CD4-positive, CD25-positive, alpha-beta regulatory T cell (primary cell): ENCODE results near the gene PPT2. TPM values are rescaled to one million over a fixed set of nuclear protein-coding genes. Genes with fewer than 3 reads are reported as not detected.
A peak's percentile ranks its signal among the peaks of the same experiment; 100 is the strongest.

Experiments
- ATAC-seq, 2 donors: fragments of 150-1000 bp; cut with Tn5 transposase; one replicate each; pipeline ENCODE4 v1.10.0; 2021; ENCODE audit warnings: low read depth in 2 of 2, moderate number of reproducible peaks in 2 of 2, moderate library complexity in 1 of 2
- DNase-seq, 3 donors: peaks; one replicate each; pipeline versions ENCODE4 v3.0.0 to v3.0.0-alpha.2; 2012 to 2022; ENCODE audit warnings: mixed read lengths in 1 of 3
- H3K27ac ChIP-seq: one replicate; pipeline ENCODE4 v1.7.0; 2013; ENCODE audit warnings: mild to moderate bottlenecking, low read length; ENCODE audit not compliant: insufficient read depth, poor library complexity, severe bottlenecking
- H3K27me3 ChIP-seq: one replicate; pipeline ENCODE4 v1.7.0; 2013; ENCODE audit warnings: low read length; ENCODE audit not compliant: control insufficient read depth, insufficient read depth
- H3K36me3 ChIP-seq: one replicate; pipeline ENCODE4 v1.7.0; 2013; ENCODE audit warnings: mild to moderate bottlenecking, low read length, moderate library complexity; ENCODE audit not compliant: control insufficient read depth, insufficient read depth
- H3K4me1 ChIP-seq: 2 replicates; pipeline ENCODE4 v1.7.0; 2013; ENCODE audit warnings: mild to moderate bottlenecking, low read length; ENCODE audit not compliant: insufficient read depth, control insufficient read depth, poor library complexity, severe bottlenecking
- H3K4me3 ChIP-seq: one replicate; pipeline ENCODE4 v1.7.0; 2013; ENCODE audit warnings: low read depth, mild to moderate bottlenecking, low read length, moderate library complexity
- H3K9me3 ChIP-seq, 2 experiments: 1 replicate in 1 of 2; 2 replicates in 1 of 2; pipeline ENCODE4 v1.7.0; 2013; ENCODE audit warnings: low read length in 2 of 2, mild to moderate bottlenecking in 1 of 2, moderate library complexity in 1 of 2; ENCODE audit not compliant: control insufficient read depth in 2 of 2
- H3K27ac Mint-ChIP-seq, 3 donors: one replicate each; pipeline ENCODE4 v1.8.0; 2020 to 2022; ENCODE audit warnings: mild to moderate bottlenecking in 3 of 3, mixed read lengths in 3 of 3, moderate library complexity in 2 of 3
- H3K27me3 Mint-ChIP-seq: one replicate; pipeline ENCODE4 v1.8.0; 2022; ENCODE audit warnings: mild to moderate bottlenecking, mixed read lengths
- H3K36me3 Mint-ChIP-seq: one replicate; pipeline ENCODE4 v1.8.0; 2020; ENCODE audit warnings: mixed read lengths
- H3K4me1 Mint-ChIP-seq, 4 donors: one replicate each; pipeline ENCODE4 v1.8.0; 2020 to 2022; ENCODE audit warnings: mixed read lengths in 4 of 4, mild to moderate bottlenecking in 1 of 4
- H3K4me3 Mint-ChIP-seq, 4 donors: one replicate each; pipeline ENCODE4 v1.8.0; 2020 to 2022; ENCODE audit warnings: mild to moderate bottlenecking in 4 of 4, mixed read lengths in 4 of 4, moderate library complexity in 3 of 4
- H3K9me3 Mint-ChIP-seq, 7 donors: one replicate each; pipeline ENCODE4 v1.8.0; 2020 to 2022; ENCODE audit warnings: mixed read lengths in 7 of 7, mild to moderate bottlenecking in 3 of 7, moderate library complexity in 2 of 7
- polyA plus RNA-seq, 4 donors: library from polyadenylated mRNA; unstranded; fragments of 300-500 nt; fragmentation: Illumina TruSeq; gene quantifications; one replicate each; pipeline ENCODE4 v1.2.3, GENCODE V29; 2021
- total RNA-seq: library from RNA; stranded (reverse); gene quantifications from one replicate; pipeline ENCODE4 v1.2.3, GENCODE V29; 2022

PPT2 gene
- total and polyA plus RNA-seq, 5 donors from 2014 or later, result 3.1 to 6.2 (median 5.1) TPM

GRCh38 chr6:32117461-32117860, 36.5 kb upstream of the PPT2 start:
- no peaks in the 10 kb centered on the region for H3K9me3 ChIP-seq
- no peaks in the 10 kb centered on the region for H3K4me1 ChIP-seq
- Mint-ChIP-seq H3K36me3 (peaks cover 38% of the 10 kb centered on the region), H3K4me3 (no peak overlapping the region), H3K4me1 (peaks cover 0 to 15% (median 13%) of the 10 kb centered on the region in 4 donors), H3K9me3 (peaks cover 0 to 1% (median 0%) of the 10 kb centered on the region in 7 donors), H3K27me3 (no peaks in the 10 kb centered on the region), H3K27ac (no peak overlapping the region)
- no peak overlapping the region for H3K27ac ChIP-seq
- ATAC-seq (no peak), DNase-seq (no peak)
- no peaks in the 10 kb centered on the region for H3K27me3 ChIP-seq
- H3K4me3 ChIP-seq, result no peak overlapping the region
- H3K36me3 ChIP-seq, result peaks cover 66% of the 10 kb centered on the region

GRCh38 chr6:32118782-32119628, 34.9 kb upstream of the PPT2 start:
- H3K36me3 Mint-ChIP-seq, result peaks cover 35% of the 10 kb centered on the region
- Histone ChIP-seq H3K36me3 (peaks cover 79% of the 10 kb centered on the region), H3K27ac (no peak overlapping the region), H3K27me3 (no peaks in the 10 kb centered on the region), H3K9me3 (no peaks in the 10 kb centered on the region), H3K4me1 (no peaks in the 10 kb centered on the region), H3K4me3 (no peak overlapping the region)
- H3K4me3 Mint-ChIP-seq, result no peak overlapping the region
- H3K27me3 Mint-ChIP-seq, result no peaks in the 10 kb centered on the region
- H3K4me1 Mint-ChIP-seq, result peaks cover under 1 to 18% (median 13%) of the 10 kb centered on the region in 4 donors
- H3K27ac Mint-ChIP-seq, result peak overlapping the region in 2 of 3 donors; percentile 36 to 89
- peak; percentile 70 to 76 for ATAC-seq
- peaks cover 0 to 1% (median 0%) of the 10 kb centered on the region in 7 donors for H3K9me3 Mint-ChIP-seq
- peak; percentile 45 to 75 (median 57) for DNase-seq

- H3K9me3 ChIP-seq, result no peaks in the 10 kb centered on the region
- H3K4me3 ChIP-seq, result no peak overlapping the region
- H3K27ac ChIP-seq, result no peak overlapping the region
- ATAC-seq (no peak), DNase-seq (no peak)
- H3K27ac Mint-ChIP-seq, result no peak overlapping the region
- H3K27me3 ChIP-seq, result no peaks in the 10 kb centered on the region
- H3K27me3 Mint-ChIP-seq, result no peaks in the 10 kb centered on the region
- H3K4me3 Mint-ChIP-seq, result no peak overlapping the region
- H3K36me3 ChIP-seq, result peaks cover 87% of the 10 kb centered on the region
- H3K36me3 Mint-ChIP-seq, result peaks cover 38% of the 10 kb centered on the region
- H3K9me3 Mint-ChIP-seq, result peaks cover 0 to 1% (median 0%) of the 10 kb centered on the region in 7 donors
- H3K4me1 Mint-ChIP-seq, result peaks cover 6 to 23% (median 18%) of the 10 kb centered on the region in 4 donors
- no peaks in the 10 kb centered on the region for H3K4me1 ChIP-seq
Observed at GRCh38 chr6:32120573-32121059, 33.3 kb upstream of the PPT2 start.

GRCh38 chr6:32123681-32124080, 30.3 kb upstream of the PPT2 start:
- Mint-ChIP-seq H3K27me3 (no peaks in the 10 kb centered on the region), H3K4me3 (peak overlapping the region in 1 of 4 donors; percentile 80), H3K4me1 (peaks cover 10 to 52% (median 36%) of the 10 kb centered on the region in 4 donors), H3K9me3 (peaks cover 0 to 1% (median 0%) of the 10 kb centered on the region in 7 donors), H3K27ac (peak overlapping the region in 1 of 3 donors; percentile 1), H3K36me3 (peaks cover 50% of the 10 kb centered on the region)
- DNase-seq (no peak), ATAC-seq (no peak)
- peaks cover 16% of the 10 kb centered on the region for H3K4me1 ChIP-seq
- H3K27me3 ChIP-seq, result no peaks in the 10 kb centered on the region
- H3K9me3 ChIP-seq, result no peaks in the 10 kb centered on the region
- H3K36me3 ChIP-seq, result peaks cover 67% of the 10 kb centered on the region
- H3K27ac ChIP-seq, result no peak overlapping the region
- no peak overlapping the region for H3K4me3 ChIP-seq

GRCh38 chr6:32126880-32127279, 27.1 kb upstream of the PPT2 start:
- peaks cover 0 to 3% (median 0%) of the 10 kb centered on the region in 7 donors for H3K9me3 Mint-ChIP-seq
- peaks cover 40% of the 10 kb centered on the region for H3K36me3 ChIP-seq
- peak overlapping the region; percentile 89 for H3K4me3 ChIP-seq
- H3K27ac ChIP-seq, result peak overlapping the region; percentile 77
- DNase-seq (no peak), ATAC-seq (no peak)
- H3K9me3 ChIP-seq, result no peaks in the 10 kb centered on the region
- H3K27ac Mint-ChIP-seq, result peak overlapping the region; percentile 95 to 99 (median 98)
- peak overlapping the region; percentile 89 to 100 (median 98) for H3K4me3 Mint-ChIP-seq
- no peaks in the 10 kb centered on the region for H3K27me3 ChIP-seq
- H3K36me3 Mint-ChIP-seq, result peaks cover 31% of the 10 kb centered on the region
- peaks cover 10 to 57% (median 38%) of the 10 kb centered on the region in 4 donors for H3K4me1 Mint-ChIP-seq
- H3K4me1 ChIP-seq, result peaks cover 29% of the 10 kb centered on the region
- H3K27me3 Mint-ChIP-seq, result peaks cover 11% of the 10 kb centered on the region

GRCh38 chr6:32127409-32127716, 26.6 kb upstream of the PPT2 start:
- H3K36me3 ChIP-seq, result peaks cover 36% of the 10 kb centered on the region
- peak overlapping the region; percentile 98 to 99 (median 99) for H3K27ac Mint-ChIP-seq
- peaks cover 11% of the 10 kb centered on the region for H3K27me3 Mint-ChIP-seq
- H3K4me1 ChIP-seq, result peaks cover 29% of the 10 kb centered on the region
- H3K4me3 ChIP-seq, result peak overlapping the region; percentile 89
- H3K9me3 ChIP-seq, result no peaks in the 10 kb centered on the region
- H3K9me3 Mint-ChIP-seq, result peaks cover 0 to 3% (median 0%) of the 10 kb centered on the region in 7 donors
- H3K4me1 Mint-ChIP-seq, result peaks cover 10 to 57% (median 38%) of the 10 kb centered on the region in 4 donors
- no peak for ATAC-seq
- H3K36me3 Mint-ChIP-seq, result peaks cover 27% of the 10 kb centered on the region
- peak overlapping the region; percentile 77 for H3K27ac ChIP-seq
- no peak for DNase-seq
- H3K27me3 ChIP-seq, result no peaks in the 10 kb centered on the region
- peak overlapping the region; percentile 89 to 100 (median 98) for H3K4me3 Mint-ChIP-seq

- peaks cover 27% of the 10 kb centered on the region for H3K36me3 Mint-ChIP-seq
- H3K36me3 ChIP-seq, result peaks cover 33% of the 10 kb centered on the region
- peak within 1 kb of the TSS; percentile 98 to 99 (median 99) for H3K27ac Mint-ChIP-seq
- H3K27me3 ChIP-seq, result no peaks in the 10 kb centered on the region
- peaks cover 0 to 3% (median 0%) of the 10 kb centered on the region in 7 donors for H3K9me3 Mint-ChIP-seq
- peak within 1 kb of the TSS; percentile 89 for H3K4me3 ChIP-seq
- H3K27me3 Mint-ChIP-seq, result peaks cover 11% of the 10 kb centered on the region
- DNase-seq, result peak; percentile 98 to 100 (median 98)
- H3K27ac ChIP-seq, result peak within 1 kb of the TSS; percentile 77
- H3K4me1 ChIP-seq, result peaks cover 29% of the 10 kb centered on the region
- no peaks in the 10 kb centered on the region for H3K9me3 ChIP-seq
- H3K4me1 Mint-ChIP-seq, result peaks cover 10 to 57% (median 38%) of the 10 kb centered on the region in 4 donors
- peak within 1 kb of the TSS; percentile 89 to 100 (median 98) for H3K4me3 Mint-ChIP-seq
- peak; percentile 97 to 98 for ATAC-seq
Observed at GRCh38 chr6:32127717-32128592, 26.0 kb upstream of the PPT2 start, which contains the start of gene ATF6B. TSS of gene ATF6B (minus strand) at chr6:32128246. CDS start at chr6:32128207, 39 bp downstream.
